Pancreas (tissue), 10 donors: Measurements from ENCODE around the gene STIM1. TPM values are rescaled to one million over a fixed set of nuclear protein-coding genes. Genes with fewer than 3 reads are reported as not detected.

Experiments used
- ATAC-seq, 4 donors: fragments of 200-7000 bp; cut with Tn5 transposase; one replicate each; pipeline versions ENCODE4 v1.8.0 to v1.9.1; 2020; ENCODE audit warnings: mild to moderate bottlenecking in 4 of 4, moderate library complexity in 4 of 4
- DNase-seq, 6 donors: peaks; one replicate each; pipeline ENCODE4 v3.0.0-alpha.2; 2020
- FAIRE-seq: peaks from 2 replicates; lab custom pipeline; 2012; peaks lifted over from hg19 to GRCh38; lab: Jason Lieb, UNC
- H3K27ac ChIP-seq, 4 donors: fragments of 200-600 bp; sonication (generic); 1 replicate in 3 of 4; 2 replicates in 1 of 4; pipeline versions ENCODE4 v1.5.0 to v1.8.0; 2020
- H3K27me3 ChIP-seq, 4 donors: fragments of 200-600 bp; one replicate each; pipeline ENCODE4 v1.8.0; 2021
- H3K36me3 ChIP-seq, 3 donors: fragments of 200-600 bp; sonication (generic) in 1 of 3; one replicate each; pipeline versions ENCODE4 v1.5.0 to v1.8.0; 2020 to 2021
- H3K4me1 ChIP-seq, 3 donors: fragments of 200-600 bp; one replicate each; pipeline ENCODE4 v1.8.0; 2021
- H3K4me3 ChIP-seq, 4 donors: fragments of 200-600 bp; sonication (generic) in 2 of 4; one replicate each; pipeline versions ENCODE4 v1.5.0 to v1.8.0; 2020 to 2021
- H3K9me3 ChIP-seq, 4 donors: fragments of 200-600 bp; one replicate each; pipeline ENCODE4 v1.8.0; 2021
- CTCF ChIP-seq, 4 donors: fragments of 200-600 bp; sonication (generic) in 3 of 4; IDR thresholded peaks; one replicate each; pipeline versions ENCODE4 v1.5.0 to v1.8.0; 2021; ENCODE audit warnings: antibody characterized with exemption in 4 of 4
- WGBS, 2 donors: extraction: QIAGEN DNeasy Blood & Tissue Kit; methylation state at CpG; one replicate each; pipeline ENCODE4 v1.1.7; 2013; 5-methylcytosine and 5-hydroxymethylcytosine counted together
- intact Hi-C, 3 donors: fragments of 100-400 bp; cut with DNase I; formaldehyde crosslinking; loops; one replicate each; pipeline versions ENCODE4 v1.11.1 to v1.14.2; 2022
- polyA plus RNA-seq, 2 donors: library from polyadenylated mRNA; stranded (reverse); fragments of 200-250 nt; gene quantifications; one replicate each; pipeline ENCODE4 v1.2.3, GENCODE V29; 2013
- total RNA-seq, 6 donors: library from RNA; stranded (reverse); fragmentation: NEBNext Ultra II Directional in 4 of 6; extraction: Animal tissue kit (Norgen Biotek cat#: 25700) in 4 of 6; gene quantifications; one replicate each; pipeline versions ENCODE4 v1.2.1 to v1.2.4, GENCODE V29; 2021 to 2023
- donor health status: healthy with polysubstance abuse.
- donor health status: DM: no; HTN: no; CAD: no; lungs with moderate emphysema.
- donor health status: DM: no; HTN: no; CAD: no.
- donor health status: control.
- donor health status: control.
- donor health status: Bipolar disorder and iron deficiency.
- donor health status: DM: yes; HTN: yes; CAD: no.
- donor health status: DM: no; HTN: no; CAD: no.
- donor health status: DM: no; HTN: no; CAD: no.
- donor health status: DM: yes; HTN: yes; CAD: no.

The STIM1 gene
- total and polyA plus RNA-seq, 8 donors, result 10.2 to 28.9 (median 18.8) TPM

- Histone ChIP-seq H3K9me3 (no peaks in the 10 kb centered on the region), H3K4me3 (no peak overlapping the region), H3K36me3 (peaks cover 0 to 10% (median 5%) of the 10 kb centered on the region in 3 donors), H3K4me1 (no peaks in the 10 kb centered on the region), H3K27ac (no peak overlapping the region), H3K27me3 (no peaks in the 10 kb centered on the region)
- FAIRE-seq (no peak), DNase-seq (peak in 5 of 6 donors; percentile 42 to 77 (median 62)), ATAC-seq (peak; percentile 57 to 91 (median 78))
- intact Hi-C loops, result no loop called here
- TF ChIP-seq CTCF (IDR thresholded peaks at IDR 0.05), result peak; percentile 36 to 50 (median 46)
- WGBS, 2 donors, result 78 to 81% methylated on average over 18 of the region's 18 CpGs
These were observed 30.6 kb upstream of the STIM1 start for GRCh38 chr11:3824714-3825472.

- peaks cover 0 to 10% (median 5%) of the 10 kb centered on the region in 3 donors for H3K36me3 ChIP-seq
- H3K9me3 ChIP-seq, result no peaks in the 10 kb centered on the region
- H3K4me1 ChIP-seq, result no peaks in the 10 kb centered on the region
- no peak overlapping the region for H3K27ac ChIP-seq
- no peak for TF ChIP-seq CTCF (IDR thresholded peaks at IDR 0.05)
- no peak overlapping the region for H3K4me3 ChIP-seq
- 85 to 88% methylated on average over 8 of the region's 8 CpGs for WGBS, 2 donors
- no peaks in the 10 kb centered on the region for H3K27me3 ChIP-seq
- DNase-seq (no peak), FAIRE-seq (no peak), ATAC-seq (no peak)
- intact Hi-C loops, result no loop called here
These were observed 29.9 kb upstream of the STIM1 start for GRCh38 chr11:3825473-3826154.

GRCh38 chr11:3826721-3827120 is 28.7 kb upstream of the STIM1 start:
- Histone ChIP-seq H3K27me3 (no peaks in the 10 kb centered on the region), H3K4me1 (no peaks in the 10 kb centered on the region), H3K27ac (no peak overlapping the region), H3K9me3 (no peaks in the 10 kb centered on the region), H3K36me3 (peaks cover 0 to 10% (median 5%) of the 10 kb centered on the region in 3 donors), H3K4me3 (no peak overlapping the region)
- FAIRE-seq (no peak), DNase-seq (no peak), ATAC-seq (no peak)
- WGBS, 2 donors, result 96 to 100% methylated on average over 3 of the region's 3 CpGs
- intact Hi-C loops, result no loop called here
- TF ChIP-seq CTCF (IDR thresholded peaks at IDR 0.05), result no peak

- DNase-seq, result no peak
- Histone ChIP-seq H3K9me3 (no peaks in the 10 kb centered on the region), H3K4me3 (no peak overlapping the region), H3K27ac (no peak overlapping the region), H3K27me3 (no peaks in the 10 kb centered on the region), H3K4me1 (peaks cover 4 to 6% (median 5%) of the 10 kb centered on the region in 3 donors), H3K36me3 (peaks cover 0 to 10% (median 5%) of the 10 kb centered on the region in 3 donors)
- intact Hi-C loops, result no loop called here
- no peak for FAIRE-seq
- no peak for TF ChIP-seq CTCF (IDR thresholded peaks at IDR 0.05)
- ATAC-seq, result no peak
- 91 to 94% methylated on average over 35 of the region's 35 CpGs for WGBS, 2 donors
These were observed 27.9 kb upstream of the STIM1 start for GRCh38 chr11:3827434-3828186.
